HepG2 (cell line): ENCODE results near the gene EPHB4. TPM values are rescaled to one million over a fixed set of nuclear protein-coding genes. Genes with fewer than 3 reads are reported as not detected.

Source experiments
- ATAC-seq: fragments of 200-7000 bp; cut with Tn5 transposase; 3 replicates; pipeline ENCODE4 v1.9.1; 2020; ENCODE audit warnings: mild to moderate bottlenecking, moderate library complexity
- BruUV-seq: library from RNA; stranded (reverse); fragments of 400-500 nt; replicated peaks from 2 replicates; lab custom pipeline; 2021; lab: Mats Ljungman, UMichigan
- CTCF ChIA-PET: fragments of 300-600 bp; formaldehyde crosslinking; extraction: SDS; loops from one replicate; lab custom pipeline; 2021; ENCODE audit warnings: low total read pairs, inconsistent platforms, low intra/inter-chr PET ratio; lab: Yijun Ruan, JAX
- POLR2A ChIA-PET: fragments of 350-600 bp; sonication (Branson Sonifier 250); formaldehyde crosslinking; loops from one replicate; lab custom pipeline; 2020; ENCODE audit warnings: antibody characterized with exemption, inconsistent platforms; lab: Yijun Ruan, JAX
- DNase-seq: peaks from one replicate; pipeline ENCODE4 v3.0.0-alpha.2; 2015; ENCODE audit warnings: low spot score
- FAIRE-seq: peaks from 3 replicates; lab custom pipeline; 2011; peaks lifted over from hg19 to GRCh38; lab: Jason Lieb, UNC
- H2AFZ ChIP-seq: one replicate; pipeline ENCODE4 v1.6.1; 2011; ENCODE audit warnings: low read length, inconsistent platforms
- H3K27ac ChIP-seq: fragments of 300-600 bp; 3 replicates; pipeline ENCODE4 v1.8.0; 2011; ENCODE audit warnings: mixed run types, mild to moderate bottlenecking, mixed read lengths, low read length, inconsistent platforms; ENCODE audit not compliant: insufficient read depth; ENCODE audit errors: extremely low read length
- H3K27me3 ChIP-seq, 2 experiments: fragments of 200-600 bp in 1 of 2; 2 replicates in 1 of 2; 3 replicates in 1 of 2; pipeline versions ENCODE4 v1.6.0 to v1.8.0; 2011; ENCODE audit warnings: low read length in 2 of 2, mild to moderate bottlenecking in 2 of 2, moderate library complexity in 2 of 2, inconsistent platforms in 1 of 2; ENCODE audit not compliant: insufficient read depth in 2 of 2, control insufficient read depth in 1 of 2
- H3K36me3 ChIP-seq, 2 experiments: fragments of 200-600 bp in 1 of 2; replicated peaks in 1 of 2; 2 replicates in 1 of 2; 3 replicates in 1 of 2; pipeline versions ENCODE4 v1.5.1 to v1.8.0; 2011; ENCODE audit warnings: low read length in 2 of 2, inconsistent platforms in 1 of 2; ENCODE audit not compliant: insufficient read depth in 2 of 2, control insufficient read depth in 1 of 2
- H3K4me1 ChIP-seq: 2 replicates; pipeline ENCODE4 v1.5.1; 2012; ENCODE audit warnings: low read length, inconsistent platforms; ENCODE audit not compliant: insufficient read depth
- H3K4me2 ChIP-seq: 2 replicates; pipeline ENCODE4 v1.6.0; 2011; ENCODE audit warnings: low read depth, low read length, inconsistent platforms
- H3K4me3 ChIP-seq, 3 experiments: fragments of 200-600 bp in 1 of 3; sonication (generic), shearing (Covaris generic) in 1 of 3; replicated peaks in 1 of 3; 2 replicates each; pipeline ENCODE4 v1.5.1; 2011 to 2016; ENCODE audit warnings: low read length in 3 of 3, inconsistent platforms in 2 of 3, low read depth in 2 of 3, mild to moderate bottlenecking in 2 of 3, control low read depth in 1 of 3, mixed read lengths in 1 of 3; ENCODE audit not compliant: insufficient read depth in 1 of 3
- H3K79me2 ChIP-seq: one replicate; pipeline ENCODE4 v1.6.1; 2011; ENCODE audit warnings: low read length, inconsistent platforms; ENCODE audit not compliant: insufficient read depth
- H3K9ac ChIP-seq: 2 replicates; pipeline ENCODE4 v1.6.0; 2011; ENCODE audit warnings: mild to moderate bottlenecking, low read depth, low read length, inconsistent platforms; ENCODE audit not compliant: insufficient read depth
- H3K9me3 ChIP-seq: 2 replicates; pipeline ENCODE4 v1.5.1; 2012; ENCODE audit warnings: mild to moderate bottlenecking, low read length
- H4K20me1 ChIP-seq: 2 replicates; pipeline ENCODE4 v1.6.0; 2011; ENCODE audit warnings: inconsistent platforms, mild to moderate bottlenecking, low read length, moderate library complexity; ENCODE audit not compliant: insufficient read depth
- CBX1 ChIP-seq: IDR thresholded peaks from one replicate; pipeline ENCODE4 v1.6.1; 2016; ENCODE audit warnings: antibody characterized with exemption, low read depth
- CBX2 ChIP-seq, 2 experiments: fragments of 200-600 bp in 1 of 2; sonication (generic); formaldehyde crosslinking in 1 of 2; IDR thresholded peaks; 2 replicates each; pipeline versions ENCODE4 v1.7.0 to v1.8.1; 2018 to 2022; ENCODE audit warnings: low read depth in 2 of 2, low read length in 1 of 2, mild to moderate bottlenecking in 1 of 2, missing genetic modification reagents in 1 of 2
- CEBPG ChIP-seq: IDR thresholded peaks from 2 replicates; pipeline ENCODE4 v1.6.1; 2016
- HDAC1 ChIP-seq: sonication (generic); formaldehyde crosslinking; IDR thresholded peaks from 2 replicates; pipeline ENCODE4 v1.5.1; 2020; ENCODE audit warnings: mild to moderate bottlenecking, missing genetic modification reagents
- HDAC6 ChIP-seq: fragments of 200-600 bp; sonication (generic); IDR thresholded peaks from 2 replicates; pipeline ENCODE4 v1.7.0; 2017; ENCODE audit warnings: mild to moderate bottlenecking, antibody characterized with exemption, low read length, low read depth
- JUNB ChIP-seq: sonication (generic); formaldehyde crosslinking; IDR thresholded peaks from 2 replicates; pipeline ENCODE4 v1.8.0; 2022; ENCODE audit warnings: missing genetic modification reagents, mild to moderate bottlenecking, borderline replicate concordance
- KDM1A ChIP-seq: IDR thresholded peaks from 2 replicates; pipeline ENCODE4 v1.6.1; 2016; ENCODE audit warnings: missing compliant biosample characterization
- SMAD9 ChIP-seq: sonication (generic); formaldehyde crosslinking; IDR thresholded peaks from 2 replicates; pipeline ENCODE4 v1.5.1; 2020; ENCODE audit warnings: mild to moderate bottlenecking, missing genetic modification reagents
- TFAP4 ChIP-seq: sonication (generic); IDR thresholded peaks from 2 replicates; pipeline ENCODE4 v1.6.1; 2016; ENCODE audit warnings: low read depth, borderline replicate concordance
- ZGPAT ChIP-seq: IDR thresholded peaks from 2 replicates; pipeline ENCODE4 v1.6.1; 2016; ENCODE audit warnings: mild to moderate bottlenecking
- ZNF101 ChIP-seq: sonication (generic); formaldehyde crosslinking; IDR thresholded peaks from 2 replicates; pipeline ENCODE4 v1.4.0; 2020; ENCODE audit warnings: mild to moderate bottlenecking, low read depth, missing genetic modification reagents, borderline replicate concordance
- ZNF331 ChIP-seq: sonication (generic); formaldehyde crosslinking; IDR thresholded peaks from 2 replicates; pipeline ENCODE4 v1.4.0; 2020; ENCODE audit warnings: missing genetic modification reagents
- ZNF432 ChIP-seq: sonication (generic); formaldehyde crosslinking; IDR thresholded peaks from 2 replicates; pipeline ENCODE4 v1.5.0; 2020; ENCODE audit warnings: missing genetic modification reagents, mild to moderate bottlenecking, borderline replicate concordance
- ZNF614 ChIP-seq: IDR thresholded peaks from 2 replicates; pipeline ENCODE4 v1.6.1; 2018; ENCODE audit warnings: missing biosample characterization, missing genetic modification reagents, inconsistent platforms, borderline replicate concordance
- ZNF746 ChIP-seq: sonication (generic); formaldehyde crosslinking; IDR thresholded peaks from 2 replicates; pipeline ENCODE4 v1.8.0; 2022; ENCODE audit warnings: mild to moderate bottlenecking, missing genetic modification reagents
- WGBS: methylation state at CpG from one replicate; pipeline ENCODE4 v1.1.6; 2017; ENCODE audit warnings: low lambda C conversion rate; 5-methylcytosine and 5-hydroxymethylcytosine counted together
- in situ Hi-C: cut with HindIII; loops from 2 replicates; pipeline ENCODE4 v1.10.0; 2017; ENCODE audit warnings: low pct_unique_long_range_greater_than_20kb; ENCODE audit not compliant: extremely low pct_ligation_motif_present
- intact Hi-C: fragments of 100-400 bp; cut with micrococcal nuclease; formaldehyde crosslinking; loops from one replicate; pipeline ENCODE4 v1.10.0; 2022; ENCODE audit not compliant: unreplicated experiment
- polyA plus RNA-seq, 8 experiments: library from polyadenylated mRNA; depleted of rRNA in 3 of 8; stranded (reverse) in 7 of 8; unstranded in 1 of 8; fragments of >200 nt; fragmentation: Illumina TruSeq in 4 of 8; extraction: Trizol in 4 of 8; gene quantifications; 2 replicates each; pipeline versions ENCODE4 v1.2.1 to v1.2.3, GENCODE V29; 2011 to 2016; ENCODE audit warnings: low read depth in 4 of 8, missing spikeins in 1 of 8, mixed read lengths in 1 of 8; ENCODE audit not compliant: insufficient read depth in 1 of 8
- total RNA-seq, 5 experiments: library from RNA; depleted of rRNA; stranded (reverse); fragments of >200 nt; fragmentation: Illumina TruSeq; extraction: Trizol; gene quantifications; 2 replicates each; pipeline ENCODE4 v1.2.3, GENCODE V29; 2016; ENCODE audit warnings: low read depth in 1 of 5
- TF ChIP-seq, protein P1 (sequence below): sonication (generic); formaldehyde crosslinking; IDR thresholded peaks from 2 replicates; pipeline ENCODE4 v1.4.0; 2020; ENCODE audit warnings: mild to moderate bottlenecking, missing genetic modification reagents

Gene EPHB4
- total and polyA plus RNA-seq, 2 of the 13 experiments (the other 11 are each of a cell fraction or from before 2014, with no cell fraction given), result 61.4 to 69.6 TPM

DNA sequence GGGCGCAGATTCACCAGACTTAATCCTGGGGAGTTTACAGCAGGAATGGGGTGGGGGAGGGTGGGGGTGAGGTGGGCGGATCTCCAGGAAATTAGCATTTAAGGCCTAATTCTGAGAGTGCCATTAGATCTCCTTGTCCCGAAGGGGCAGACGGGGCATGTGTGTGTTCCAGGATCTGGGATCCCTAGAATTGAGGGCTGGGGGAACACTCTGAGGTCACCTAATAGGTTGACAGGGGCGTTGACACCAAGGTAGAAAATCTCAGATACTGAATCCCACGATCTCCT lies 9.4 kb upstream of the EPHB4 start (continued):
- no peak for TF ChIP-seq HDAC6

DNA sequence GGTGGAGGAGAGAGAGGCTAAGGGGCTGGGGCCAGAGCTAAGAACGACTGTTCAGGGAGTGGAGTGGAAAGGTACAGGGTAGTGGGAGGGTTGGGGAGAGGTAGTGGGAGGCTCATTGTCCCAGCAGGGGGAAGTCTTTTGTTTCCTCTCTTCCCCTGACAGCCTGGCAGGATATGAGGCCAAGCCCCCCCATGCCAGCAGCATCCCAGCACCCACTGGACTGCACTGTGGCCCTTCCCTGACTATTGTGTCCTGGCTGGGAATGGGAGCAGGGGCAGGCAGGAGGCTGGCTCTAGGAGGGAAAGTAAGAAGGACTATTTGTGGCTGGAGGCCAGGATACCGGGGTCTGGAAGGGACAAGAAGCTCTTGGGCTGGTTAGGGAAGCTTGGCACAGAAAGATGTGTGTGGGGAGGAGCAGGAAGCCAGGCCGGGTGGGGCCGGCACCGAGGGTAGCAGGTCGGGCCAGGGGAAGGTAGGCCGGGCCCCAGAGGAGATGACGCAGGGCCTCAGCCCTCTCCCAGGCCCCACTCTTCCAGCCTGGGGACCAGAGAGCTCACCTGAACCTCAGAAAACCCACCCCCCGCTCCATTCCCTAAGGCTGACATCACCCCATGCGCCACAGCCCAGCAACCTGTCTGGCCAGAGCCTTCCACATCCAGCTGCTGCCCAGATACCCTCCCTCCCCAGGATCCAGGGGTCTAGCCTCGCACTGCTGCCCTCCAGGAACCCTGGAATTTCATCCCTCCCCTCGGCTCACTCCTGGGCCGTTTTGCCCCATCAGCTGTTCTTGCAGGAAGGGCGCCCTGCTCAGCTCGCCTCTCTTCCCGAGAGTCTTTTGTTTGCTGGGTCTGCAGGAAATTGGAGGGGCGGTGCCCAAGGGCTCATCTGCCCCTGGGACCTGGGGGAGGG lies 8.8 kb upstream of the EPHB4 start:
- FAIRE-seq (no peak), ATAC-seq (peak; percentile 54)
- no peak overlapping the region for H2AFZ ChIP-seq
- TF ChIP-seq ZNF432 (CRISPR knock-in tag) (no peak), ZNF614 (CRISPR knock-in tag) (no peak), TFAP4 (peak; percentile 80; the same call in 1 of the 2 replicates), CBX2 (IDR thresholded peaks at IDR 0.05; ENCODE audit: low read depth, low read length) (no peak), CBX2 (CRISPR knock-in tag; IDR thresholded peaks at IDR 0.05; ENCODE audit: low read depth) (no peak), HDAC1 (CRISPR knock-in tag) (no peak), CEBPG (CRISPR knock-in tag) (no peak), ZNF101 (no peak), ZNF331 (CRISPR knock-in tag) (no peak), ZGPAT (no peak), JUNB (CRISPR knock-in tag) (no peak), SMAD9 (CRISPR knock-in tag) (no peak), KDM1A (CRISPR knock-in tag) (no peak), ZNF746 (CRISPR knock-in tag) (no peak), CBX1 (no peak)
- TF ChIP-seq, protein P1, sequence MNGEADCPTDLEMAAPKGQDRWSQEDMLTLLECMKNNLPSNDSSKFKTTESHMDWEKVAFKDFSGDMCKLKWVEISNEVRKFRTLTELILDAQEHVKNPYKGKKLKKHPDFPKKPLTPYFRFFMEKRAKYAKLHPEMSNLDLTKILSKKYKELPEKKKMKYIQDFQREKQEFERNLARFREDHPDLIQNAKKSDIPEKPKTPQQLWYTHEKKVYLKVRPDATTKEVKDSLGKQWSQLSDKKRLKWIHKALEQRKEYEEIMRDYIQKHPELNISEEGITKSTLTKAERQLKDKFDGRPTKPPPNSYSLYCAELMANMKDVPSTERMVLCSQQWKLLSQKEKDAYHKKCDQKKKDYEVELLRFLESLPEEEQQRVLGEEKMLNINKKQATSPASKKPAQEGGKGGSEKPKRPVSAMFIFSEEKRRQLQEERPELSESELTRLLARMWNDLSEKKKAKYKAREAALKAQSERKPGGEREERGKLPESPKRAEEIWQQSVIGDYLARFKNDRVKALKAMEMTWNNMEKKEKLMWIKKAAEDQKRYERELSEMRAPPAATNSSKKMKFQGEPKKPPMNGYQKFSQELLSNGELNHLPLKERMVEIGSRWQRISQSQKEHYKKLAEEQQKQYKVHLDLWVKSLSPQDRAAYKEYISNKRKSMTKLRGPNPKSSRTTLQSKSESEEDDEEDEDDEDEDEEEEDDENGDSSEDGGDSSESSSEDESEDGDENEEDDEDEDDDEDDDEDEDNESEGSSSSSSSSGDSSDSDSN (CRISPR knock-in tag), result peak; percentile 28; the same call in 1 of the 2 replicates

More for the DNA sequence above, 8.8 kb upstream of the EPHB4 start:
- H3K9ac ChIP-seq, result peak overlapping the region; percentile 6; the same call in 1 of the 2 replicates
- in situ Hi-C loops, result no loop called here
- ChIA-PET CTCF (interaction anchor here (1.7 kb wide), 1 partner anchor 16 kb away, joined by 3 read pairs; the partner anchor contains the start of gene SLC12A9), POLR2A (interaction anchor here (0.7 to 2.4 kb wide), 6 partner anchors 8 to 53 kb away, joined by 4 to 13 read pairs (median 6); partner anchors contain the start of genes EPHB4, SLC12A9, SRRT and UFSP1)
- no peaks in the 10 kb centered on the region for H3K9me3 ChIP-seq
- DNase-seq, result no peak
- intact Hi-C loops, result no loop called here
- peaks cover 64% of the 10 kb centered on the region for H3K4me1 ChIP-seq
- H4K20me1 ChIP-seq, result no peaks in the 10 kb centered on the region
- H3K79me2 ChIP-seq, result no peaks in the 10 kb centered on the region
- no TSS peak for BruUV-seq
- H3K27me3 ChIP-seq, result no peaks in the 10 kb centered on the region
- H3K36me3 ChIP-seq, result no peaks in the 10 kb centered on the region
- H3K4me2 ChIP-seq, result peak overlapping the region; percentile 82
- H3K4me3 ChIP-seq, result peak overlapping the region; percentile 43 to 65 (median 44)
- WGBS, result 15% methylated on average over 13 of the region's 17 CpGs
- H3K27ac ChIP-seq, result no peak overlapping the region
